HL-60/S4 treated with retinoic acid at 250 ng/mL for 4 days and 3 days (cell line): ENCODE measurements around the gene ZNF33B.
"Not testable (repeated sequence)": the region's sequence is repeated elsewhere in the genome, so short reads cannot be mapped to it uniquely, and the experiment has no call there.

Source experiments
- in situ Hi-C: fragments of 300-500 bp; cut with MboI; formaldehyde crosslinking; loops from 2 replicates; pipeline ENCODE4 v1.7.0; 2022; ENCODE audit warnings: low sequenced_read_pairs

ZNF33B gene

GRCh38 chr10:42618424-42618823, 19.9 kb downstream of the ZNF33B start:
- in situ Hi-C loops: no loop called here

DNA sequence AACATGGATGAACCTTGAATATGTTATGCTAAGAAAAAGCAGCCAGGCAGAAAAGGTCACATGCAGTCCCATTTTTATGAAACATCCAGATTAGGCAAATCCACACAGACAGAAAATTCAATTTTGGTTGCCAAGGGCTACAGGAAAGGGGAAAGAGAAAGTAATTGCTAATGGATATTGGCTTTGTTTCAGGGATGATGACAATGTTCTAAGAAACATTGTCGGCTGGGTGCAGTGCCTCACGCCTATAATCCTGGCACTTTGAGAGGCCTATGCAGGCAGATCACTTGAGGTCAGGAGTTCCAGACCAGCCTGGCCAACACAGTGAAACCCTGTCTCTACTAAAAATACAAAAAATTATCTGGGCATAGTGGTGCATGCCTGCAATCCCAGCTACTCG, 23.0 kb downstream of the ZNF33B start:
- in situ Hi-C loops: no loop called here

DNA sequence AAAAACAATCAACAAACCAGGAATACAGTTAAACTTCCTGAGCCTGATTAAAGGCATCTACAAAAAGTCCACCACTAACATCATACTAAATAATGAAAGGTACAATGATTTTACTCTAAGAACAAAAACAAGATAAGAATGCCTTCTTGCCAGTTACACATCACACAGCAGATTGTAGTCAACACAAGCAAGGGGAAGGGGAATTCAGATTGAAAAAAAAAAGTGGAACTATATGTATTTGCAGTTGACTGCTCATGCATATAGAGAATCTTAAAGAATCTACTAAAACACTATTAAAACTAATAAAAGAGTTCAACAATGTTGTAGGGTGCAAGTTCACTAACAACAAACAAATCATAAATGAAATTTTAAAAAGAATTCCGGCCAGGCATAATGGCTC, 28.5 kb downstream of the ZNF33B start:
- in situ Hi-C loops: no loop called here

DNA sequence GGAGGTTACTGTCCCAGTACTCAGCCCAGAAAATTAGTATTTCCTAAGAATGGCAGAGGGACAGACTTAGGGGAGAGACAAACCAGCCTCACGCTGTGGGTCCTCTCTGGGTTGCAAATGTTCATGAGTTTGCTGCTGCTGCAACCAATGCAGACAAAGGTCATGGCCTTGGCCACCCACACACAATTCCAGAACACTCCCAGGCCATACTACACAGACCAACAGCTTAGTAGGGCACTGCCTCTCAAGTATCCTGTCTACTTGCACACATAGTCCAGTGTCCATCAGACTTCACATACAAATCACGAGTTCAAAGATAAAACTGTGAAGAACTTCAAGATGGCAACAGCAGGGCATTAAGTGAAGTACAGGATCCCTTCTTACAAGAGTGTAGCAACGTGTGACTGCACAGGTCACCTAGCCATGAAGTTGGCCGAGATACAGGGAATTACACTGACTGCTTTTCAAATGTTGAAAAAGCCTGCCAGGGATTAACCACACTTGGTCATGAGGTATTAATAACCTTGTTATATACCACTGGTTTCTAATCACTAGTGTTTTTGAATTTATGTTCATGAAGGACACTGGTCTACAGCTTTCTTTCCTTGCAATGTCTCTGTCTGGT, 40.0 kb downstream of the ZNF33B start:
- in situ Hi-C loops: no loop called here

DNA sequence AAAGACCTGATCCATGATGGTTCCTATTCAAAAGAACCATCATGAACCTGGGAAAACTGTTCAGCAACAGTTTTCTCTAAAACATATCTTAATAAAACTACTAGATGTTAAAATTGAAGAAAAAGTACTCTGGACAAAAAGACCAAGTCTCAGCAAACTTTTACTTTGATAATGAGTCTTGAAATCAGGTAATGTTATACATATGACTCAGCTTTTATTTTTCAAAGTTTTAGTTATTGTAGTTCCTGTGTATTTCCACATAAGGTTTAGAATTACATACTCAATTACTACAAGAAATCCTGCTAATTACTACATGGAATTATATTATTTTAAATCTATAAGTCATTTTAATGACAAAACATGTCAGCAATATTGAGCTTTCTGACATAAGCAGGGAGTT, 42.2 kb downstream of the ZNF33B start:
- in situ Hi-C loops: no loop called here

GRCh38 chr10:42594246-42594650, 44.1 kb downstream of the ZNF33B start:
- in situ Hi-C loops: no loop called here

GRCh38 chr10:42593284-42593683, 45.1 kb downstream of the ZNF33B start:
- in situ Hi-C loops: no loop called here

DNA sequence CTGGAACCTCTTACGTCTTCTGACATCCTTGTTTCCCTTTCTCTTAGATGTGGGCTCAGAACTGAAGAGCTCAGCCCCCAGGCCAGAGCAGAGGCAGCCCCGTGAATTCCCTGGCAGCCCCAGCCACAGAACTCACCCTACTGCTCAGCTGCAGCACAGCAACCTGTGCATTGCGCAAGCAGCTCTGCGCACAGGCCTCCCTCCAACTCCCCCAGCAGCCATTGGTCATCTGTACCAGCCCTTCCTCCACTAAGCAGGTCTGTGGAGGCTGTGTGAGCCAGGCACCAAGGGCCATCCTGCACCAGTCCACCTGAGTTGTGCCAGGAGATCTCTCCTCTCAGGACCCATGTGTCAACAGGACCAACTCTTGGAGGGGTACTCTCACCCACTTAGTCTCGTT, 54.5 kb downstream of the ZNF33B start:
- in situ Hi-C loops: no loop called here

- in situ Hi-C loops: no loop called here
These were observed 60.4 kb downstream of the ZNF33B start for GRCh38 chr10:42578019-42578418.

- in situ Hi-C loops: no loop called here
These were observed 62.0 kb downstream of the ZNF33B start for GRCh38 chr10:42576338-42576737.

DNA sequence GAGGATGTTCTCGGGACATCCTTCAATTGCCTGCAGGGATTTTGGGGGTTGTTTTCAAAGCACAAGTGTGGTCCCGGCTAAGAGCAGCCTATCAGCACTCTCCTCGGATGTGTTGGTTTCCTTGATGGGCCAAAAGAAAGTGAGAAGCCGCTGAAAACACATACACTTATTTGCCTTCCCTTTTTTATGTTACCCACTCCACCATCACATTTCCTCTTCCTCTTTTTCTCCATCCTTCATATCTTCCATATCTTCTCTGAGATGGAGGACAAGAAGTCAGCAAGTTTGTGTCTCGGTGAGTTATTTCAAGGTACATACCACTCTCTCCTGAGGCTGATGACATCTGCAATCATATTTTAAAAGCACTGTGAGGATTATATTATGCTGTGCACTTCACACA, 64.0 kb downstream of the ZNF33B start:
- in situ Hi-C loops: no loop called here

DNA sequence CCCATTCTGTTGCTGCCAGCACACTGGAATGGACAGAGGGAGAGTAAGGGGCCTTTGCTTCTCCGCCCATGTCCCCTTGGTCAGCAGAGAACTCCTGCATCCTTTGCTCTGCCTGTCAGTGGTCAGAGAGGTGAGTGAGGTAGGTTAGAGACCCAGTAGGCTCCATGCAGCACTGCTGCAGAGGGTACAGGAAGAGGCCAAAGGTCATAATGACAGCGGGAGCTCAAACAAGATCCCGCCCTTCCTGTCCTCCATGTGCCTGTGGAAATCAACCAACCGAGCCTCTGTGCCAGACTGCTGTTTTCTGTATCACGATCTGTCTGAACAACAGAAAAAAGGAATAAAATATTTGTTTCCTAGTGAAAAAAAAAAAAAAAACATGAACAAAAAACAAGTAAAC, 81.4 kb downstream of the ZNF33B start:
- in situ Hi-C loops: no loop called here

DNA sequence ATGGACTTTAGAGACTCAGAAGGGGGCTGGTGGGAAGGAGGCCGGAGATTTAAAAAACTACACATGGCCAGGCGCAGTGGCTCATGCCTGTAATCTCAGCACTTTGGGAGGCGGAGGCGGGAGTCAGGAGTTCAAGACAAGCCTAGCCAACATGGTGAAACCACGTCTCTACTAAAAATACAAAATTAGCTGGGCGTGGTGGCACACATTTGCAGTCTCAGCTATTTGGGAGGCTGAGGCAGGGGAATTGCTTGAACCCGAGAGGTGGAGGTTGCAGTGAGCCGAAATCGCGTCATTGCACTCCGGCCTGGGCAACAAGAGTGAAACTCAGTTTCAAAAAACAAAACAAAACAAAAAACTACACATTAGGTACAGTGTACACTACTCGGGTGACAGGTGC, 84.8 kb downstream of the ZNF33B start:
- in situ Hi-C loops: not testable (repeated sequence)

GRCh38 chr10:42553064-42553407, 85.3 kb downstream of the ZNF33B start:
- in situ Hi-C loops: no loop called here

GRCh38 chr10:42552188-42553063, 85.9 kb downstream of the ZNF33B start:
- in situ Hi-C loops: no loop called here

DNA sequence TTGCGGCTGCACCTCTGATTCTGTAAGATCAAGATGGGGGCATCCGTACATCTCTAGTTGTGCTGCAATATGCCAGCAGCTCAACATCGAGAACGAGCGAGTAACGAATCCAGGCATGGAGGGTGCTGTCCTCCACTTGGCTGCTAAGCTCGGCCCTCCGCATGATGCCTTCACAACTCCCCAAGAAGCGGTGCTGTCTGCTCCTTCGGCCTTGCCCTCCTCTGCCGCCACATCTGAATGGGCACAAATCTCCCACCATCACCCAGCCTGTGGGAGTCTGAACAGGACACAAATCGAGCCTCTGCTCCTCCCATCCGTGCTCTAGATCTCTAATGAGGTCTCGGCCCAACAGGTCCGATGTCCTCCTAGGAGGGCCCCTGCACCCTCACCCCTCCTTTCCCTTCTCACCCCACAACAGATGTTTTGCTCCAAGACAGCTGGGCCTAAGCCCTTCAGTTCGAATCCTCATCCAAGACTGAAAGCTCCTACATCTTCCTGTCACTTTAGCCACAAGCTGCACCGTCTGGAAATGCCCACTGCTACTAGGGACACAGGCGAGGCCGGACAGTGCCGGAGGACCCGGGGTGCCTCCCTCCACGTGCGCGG, 86.7 kb downstream of the ZNF33B start:
- in situ Hi-C loops: no loop called here

DNA sequence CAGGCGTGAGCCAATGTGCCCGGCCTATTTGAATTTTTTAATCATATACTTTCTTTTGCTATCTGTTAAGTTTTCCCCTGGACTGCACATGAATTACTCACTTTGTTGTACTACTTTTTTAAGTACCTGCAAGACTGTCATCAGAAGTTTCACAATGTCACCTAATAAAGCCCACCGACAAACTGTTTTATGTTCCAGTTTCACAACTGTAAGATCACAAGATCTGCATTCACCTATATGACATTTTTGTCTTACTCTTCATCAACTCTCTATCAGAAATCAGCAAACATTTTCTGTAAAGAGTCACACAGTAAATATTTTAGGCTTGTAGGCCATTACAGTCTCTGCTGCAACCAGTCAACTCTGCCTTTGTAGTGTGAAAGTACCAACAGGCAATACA, 88.5 kb downstream of the ZNF33B start:
- in situ Hi-C loops: no loop called here

- in situ Hi-C loops: no loop called here
These were observed 90.1 kb downstream of the ZNF33B start for GRCh38 chr10:42548254-42548653.

- in situ Hi-C loops: no loop called here
These were observed 93.4 kb downstream of the ZNF33B start for GRCh38 chr10:42544945-42545344.

DNA sequence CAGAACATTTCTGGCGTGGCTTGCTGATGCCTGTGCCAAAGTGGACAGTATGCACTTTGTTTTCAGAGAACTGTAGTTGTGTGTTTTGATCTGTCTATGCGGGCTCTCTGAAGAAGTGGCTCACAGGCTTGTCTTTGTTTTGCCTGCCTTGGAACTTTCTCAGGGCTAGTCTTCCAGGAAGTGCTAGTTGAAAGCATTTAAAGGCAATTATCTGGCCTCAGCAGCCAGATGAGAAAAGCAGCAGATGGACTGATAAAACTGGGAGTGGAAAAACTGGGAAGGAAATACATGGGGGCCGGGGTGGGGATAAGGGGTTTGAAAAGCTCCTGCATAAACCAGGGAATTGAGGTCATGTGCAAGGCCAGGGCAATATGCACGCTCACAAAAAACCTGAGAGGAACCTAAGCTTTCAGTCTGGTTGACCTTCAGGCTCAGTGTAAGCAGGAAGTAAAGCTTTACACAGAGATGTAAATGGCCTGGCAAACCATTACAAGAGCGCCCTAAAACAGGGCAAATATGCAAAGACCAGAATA, 94.5 kb downstream of the ZNF33B start:
- in situ Hi-C loops: no loop called here
